MM.1S (cell line): ENCODE results near the gene ANGPT4.

ENCODE experiments used
- DNase-seq: peaks from one replicate; pipeline ENCODE4 v3.0.0-alpha.2; 2015
- H2AFZ ChIP-seq: fragments of 300-600 bp; sonication (generic); 2 replicates; pipeline ENCODE4 v1.6.0; 2016; ENCODE audit warnings: antibody characterized with exemption, low read length
- H3F3A ChIP-seq: fragments of 300-600 bp; sonication (generic); 2 replicates; pipeline ENCODE4 v1.6.1; 2016; ENCODE audit warnings: mild to moderate bottlenecking, antibody characterized with exemption, low read length, moderate library complexity, mixed read lengths; ENCODE audit not compliant: insufficient read depth
- H3K27ac ChIP-seq: fragments of 300-600 bp; sonication (generic); 2 replicates; pipeline ENCODE4 v1.5.1; 2016; ENCODE audit warnings: mild to moderate bottlenecking, low read length
- H3K27me3 ChIP-seq: fragments of 300-600 bp; sonication (generic); replicated peaks from 2 replicates; pipeline ENCODE4 v1.6.0; 2016; ENCODE audit warnings: low read length; ENCODE audit not compliant: insufficient read depth
- H3K36me3 ChIP-seq: fragments of 300-600 bp; sonication (generic); replicated peaks from 2 replicates; pipeline ENCODE4 v1.6.1; 2016; ENCODE audit warnings: mild to moderate bottlenecking, low read length, mixed read lengths; ENCODE audit not compliant: insufficient read depth
- H3K4me1 ChIP-seq: fragments of 300-600 bp; sonication (generic); 2 replicates; pipeline ENCODE4 v1.6.1; 2016; ENCODE audit warnings: low read length, mixed read lengths
- H3K4me2 ChIP-seq: fragments of 300-600 bp; sonication (generic); 2 replicates; pipeline ENCODE4 v1.6.0; 2016; ENCODE audit warnings: low read depth, low read length
- H3K4me3 ChIP-seq: fragments of 300-600 bp; sonication (generic); 2 replicates; pipeline ENCODE4 v1.5.1; 2016; ENCODE audit warnings: low read length, mixed read lengths
- H3K79me2 ChIP-seq: fragments of 300-600 bp; sonication (generic); 2 replicates; pipeline ENCODE4 v1.6.1; 2016; ENCODE audit warnings: mixed run types, low read length, mixed read lengths
- H3K9ac ChIP-seq: fragments of 300-600 bp; sonication (generic); 2 replicates; pipeline ENCODE4 v1.6.1; 2016; ENCODE audit warnings: low read length, mixed read lengths
- H3K9me2 ChIP-seq: fragments of 300-600 bp; sonication (generic); replicated peaks from 2 replicates; pipeline ENCODE4 v1.6.1; 2016; ENCODE audit warnings: mild to moderate bottlenecking, low read length, mixed read lengths; ENCODE audit not compliant: insufficient read depth
- H3K9me3 ChIP-seq: fragments of 300-600 bp; sonication (generic); replicated peaks from 2 replicates; pipeline ENCODE4 v1.6.1; 2016; ENCODE audit warnings: mild to moderate bottlenecking, low read length, mixed read lengths; ENCODE audit not compliant: insufficient read depth
- H4K20me1 ChIP-seq: fragments of 300-600 bp; sonication (generic); 2 replicates; pipeline ENCODE4 v1.6.1; 2016; ENCODE audit warnings: mild to moderate bottlenecking, low read length, moderate library complexity, mixed read lengths; ENCODE audit not compliant: insufficient read depth
- EZH2 ChIP-seq: fragments of 300-600 bp; sonication (generic); optimal IDR thresholded peaks from 2 replicates; pipeline ENCODE3; 2017; ENCODE audit warnings: low read depth, mild to moderate bottlenecking, antibody characterized with exemption, low read length, mixed read lengths
- EZH2phosphoT487 ChIP-seq: fragments of 300-600 bp; sonication (generic); IDR thresholded peaks from 2 replicates; pipeline ENCODE4 v1.6.1; 2018; ENCODE audit warnings: antibody characterized with exemption, low read length
- TF ChIP-seq, protein P1 (sequence below): fragments of 300-600 bp; sonication (generic); IDR thresholded peaks from 2 replicates; pipeline ENCODE4 v1.5.1; 2016; ENCODE audit warnings: antibody characterized with exemption, low read length, mixed read lengths

Gene ANGPT4

DNA sequence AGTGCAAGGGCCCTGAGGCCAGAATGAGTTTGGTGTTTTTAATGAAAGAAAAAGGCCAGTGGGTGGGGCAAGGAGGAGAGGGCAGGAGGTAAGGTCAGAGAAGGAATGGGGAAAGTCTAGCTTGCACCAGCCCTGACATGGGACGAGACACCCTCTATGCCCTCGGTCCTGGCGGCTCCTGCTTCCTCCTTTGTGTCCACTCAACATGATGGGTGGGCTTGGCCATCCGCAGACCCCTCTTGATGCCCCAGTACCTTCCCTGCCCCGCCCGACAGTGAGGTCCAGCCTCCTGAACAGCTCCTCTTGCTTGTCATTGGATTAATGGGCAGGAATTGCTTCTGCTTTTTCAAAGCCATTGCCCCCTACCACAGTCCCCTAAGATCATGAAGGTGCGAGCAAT, 33.6 kb upstream of the ANGPT4 start:
- TF ChIP-seq, protein P1, sequence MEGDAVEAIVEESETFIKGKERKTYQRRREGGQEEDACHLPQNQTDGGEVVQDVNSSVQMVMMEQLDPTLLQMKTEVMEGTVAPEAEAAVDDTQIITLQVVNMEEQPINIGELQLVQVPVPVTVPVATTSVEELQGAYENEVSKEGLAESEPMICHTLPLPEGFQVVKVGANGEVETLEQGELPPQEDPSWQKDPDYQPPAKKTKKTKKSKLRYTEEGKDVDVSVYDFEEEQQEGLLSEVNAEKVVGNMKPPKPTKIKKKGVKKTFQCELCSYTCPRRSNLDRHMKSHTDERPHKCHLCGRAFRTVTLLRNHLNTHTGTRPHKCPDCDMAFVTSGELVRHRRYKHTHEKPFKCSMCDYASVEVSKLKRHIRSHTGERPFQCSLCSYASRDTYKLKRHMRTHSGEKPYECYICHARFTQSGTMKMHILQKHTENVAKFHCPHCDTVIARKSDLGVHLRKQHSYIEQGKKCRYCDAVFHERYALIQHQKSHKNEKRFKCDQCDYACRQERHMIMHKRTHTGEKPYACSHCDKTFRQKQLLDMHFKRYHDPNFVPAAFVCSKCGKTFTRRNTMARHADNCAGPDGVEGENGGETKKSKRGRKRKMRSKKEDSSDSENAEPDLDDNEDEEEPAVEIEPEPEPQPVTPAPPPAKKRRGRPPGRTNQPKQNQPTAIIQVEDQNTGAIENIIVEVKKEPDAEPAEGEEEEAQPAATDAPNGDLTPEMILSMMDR = no peak
- TF ChIP-seq EZH2phosphoT487 (no peak), EZH2 (no peak)
- Histone ChIP-seq H3K27ac (no peak overlapping the region), H3K79me2 (no peaks in the 10 kb centered on the region)

DNA sequence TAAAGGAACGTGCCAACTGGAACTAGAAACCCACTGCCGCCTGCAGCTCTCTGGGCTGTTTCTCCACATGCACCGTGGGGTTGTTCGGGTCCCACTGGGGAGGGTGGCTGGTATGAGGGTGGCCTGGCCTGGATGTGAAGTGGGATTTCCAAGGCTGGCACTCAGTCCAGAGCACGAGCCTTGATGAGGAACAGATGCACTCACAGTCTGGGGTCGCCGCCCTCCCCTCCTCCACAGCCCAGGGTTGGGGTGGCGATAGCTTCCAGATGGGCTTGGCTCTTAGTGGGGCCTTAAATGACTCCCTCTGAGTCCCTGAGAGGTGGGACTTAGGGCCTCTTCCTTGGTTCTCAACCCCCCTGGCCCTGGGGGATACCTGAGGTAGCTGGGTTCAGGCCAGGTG, 30.7 kb upstream of the ANGPT4 start:
- DNase-seq = no peak
- H3K9me3 ChIP-seq = no peaks in the 10 kb centered on the region
- H3K9ac ChIP-seq = no peak overlapping the region
- no peaks in the 10 kb centered on the region for H3K9me2 ChIP-seq
- H2AFZ ChIP-seq = no peak overlapping the region
- no peak overlapping the region for H3K4me3 ChIP-seq
- H3K27me3 ChIP-seq = peaks cover 36% of the 10 kb centered on the region
- H3K79me2 ChIP-seq = no peaks in the 10 kb centered on the region
- H3K4me1 ChIP-seq = no peaks in the 10 kb centered on the region
- H3K4me2 ChIP-seq = no peak overlapping the region
- no peaks in the 10 kb centered on the region for H4K20me1 ChIP-seq
- TF ChIP-seq EZH2phosphoT487 (no peak), EZH2 (no peak)
- TF ChIP-seq, protein P1 = no peak
- no peaks in the 10 kb centered on the region for H3K36me3 ChIP-seq
- H3K27ac ChIP-seq = no peak overlapping the region
- no peaks in the 10 kb centered on the region for H3F3A ChIP-seq

More for the DNA sequence above, 33.6 kb upstream of the ANGPT4 start:
- peaks cover 40% of the 10 kb centered on the region for H3K27me3 ChIP-seq
- no peaks in the 10 kb centered on the region for H3K9me3 ChIP-seq
- H3K4me3 ChIP-seq = no peak overlapping the region
- H3K9ac ChIP-seq = no peak overlapping the region
- H3K9me2 ChIP-seq = no peaks in the 10 kb centered on the region
- H2AFZ ChIP-seq = no peak overlapping the region
- no peaks in the 10 kb centered on the region for H4K20me1 ChIP-seq
- no peak for DNase-seq
- no peaks in the 10 kb centered on the region for H3F3A ChIP-seq
- no peaks in the 10 kb centered on the region for H3K36me3 ChIP-seq
- no peak overlapping the region for H3K4me2 ChIP-seq
- H3K4me1 ChIP-seq = no peaks in the 10 kb centered on the region

DNA sequence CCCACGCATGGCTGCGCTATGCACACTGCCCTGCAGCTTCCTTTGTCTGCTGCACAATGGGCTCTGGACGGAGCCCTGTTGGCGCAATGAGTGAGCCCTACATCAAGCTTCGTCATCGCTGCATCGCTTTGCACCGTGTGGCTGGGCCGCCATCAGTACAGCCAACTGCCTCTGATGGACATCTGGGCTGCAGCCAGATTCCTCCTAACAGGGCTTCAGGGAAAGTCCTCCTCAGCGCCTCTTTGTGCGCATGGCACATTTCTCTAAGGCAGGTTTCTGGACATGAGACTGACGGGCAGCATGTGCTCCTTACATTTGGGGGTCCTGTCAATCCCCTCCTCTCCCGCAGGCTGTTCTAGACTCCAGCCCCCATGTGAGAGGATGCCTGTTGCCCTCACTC, 29.7 kb upstream of the ANGPT4 start:
- H3K4me2 ChIP-seq = no peak overlapping the region
- no peaks in the 10 kb centered on the region for H3K4me1 ChIP-seq
- H4K20me1 ChIP-seq = no peaks in the 10 kb centered on the region
- no peaks in the 10 kb centered on the region for H3K9me3 ChIP-seq
- H3K9ac ChIP-seq = no peak overlapping the region
- no peak overlapping the region for H3K4me3 ChIP-seq
- no peaks in the 10 kb centered on the region for H3K79me2 ChIP-seq
- TF ChIP-seq, protein P1 = no peak
- TF ChIP-seq EZH2phosphoT487 (no peak), EZH2 (no peak)
- H3F3A ChIP-seq = no peaks in the 10 kb centered on the region
- no peak overlapping the region for H2AFZ ChIP-seq
- no peaks in the 10 kb centered on the region for H3K36me3 ChIP-seq
- no peaks in the 10 kb centered on the region for H3K9me2 ChIP-seq
- peaks cover 42% of the 10 kb centered on the region for H3K27me3 ChIP-seq
- H3K27ac ChIP-seq = no peak overlapping the region
- no peak for DNase-seq
